ENCODE results near the gene COG5. TPM values are rescaled to one million over a fixed set of nuclear protein-coding genes. Genes with fewer than 3 reads are reported as not detected.

COG5 gene
- total RNA-seq, 4 donors from 2014 or later = 20.8 to 49.7 (median 25.7) TPM

GRCh38 chr7:107304063-107304462, 259.7 kb downstream of the COG5 start:
- Histone ChIP-seq H3K4me3 (no peak overlapping the region), H3K4me1 (peaks cover 14 to 27% of the 10 kb centered on the region in 2 donors), H3K9me3 (no peaks in the 10 kb centered on the region), H3K27ac (no peak overlapping the region), H3K36me3 (no peaks in the 10 kb centered on the region), H3K27me3 (no peaks in the 10 kb centered on the region)
- intact Hi-C loops (cut with DNase I; ENCODE audit: low total_unique reads) = no loop called here
- ATAC-seq (no peak), DNase-seq (no peak)
- no peak for TF ChIP-seq POLR2A (IDR thresholded peaks at IDR 0.05)
- in situ Hi-C loops (cut with MboI; ENCODE audit: low sequenced_read_pairs in 4 of 4) = no loop called here

GRCh38 chr7:107302250-107302847, 261.4 kb downstream of the COG5 start:
- intact Hi-C loops (cut with DNase I; ENCODE audit: low total_unique reads) (no loop called here), in situ Hi-C loops (cut with MboI; ENCODE audit: low sequenced_read_pairs in 4 of 4) (no loop called here)
- Histone ChIP-seq H3K27ac (peak overlapping the region in 1 of 4 donors; percentile 3), H3K27me3 (no peaks in the 10 kb centered on the region), H3K4me1 (peaks cover 14 to 24% of the 10 kb centered on the region in 2 donors), H3K9me3 (no peaks in the 10 kb centered on the region), H3K36me3 (no peaks in the 10 kb centered on the region), H3K4me3 (no peak overlapping the region)
- no peak for TF ChIP-seq POLR2A (IDR thresholded peaks at IDR 0.05)
- TF ChIP-seq CTCF (IDR thresholded peaks at IDR 0.05 in 4 of 5, conservative IDR thresholded peaks at IDR 0.05 in 1 of 5) = no peak
- ATAC-seq (no peak), DNase-seq (no peak)

GRCh38 chr7:107294182-107294581, 269.5 kb downstream of the COG5 start:
- no peaks in the 10 kb centered on the region for H3K27me3 ChIP-seq
- no peak overlapping the region for H3K27ac ChIP-seq
- H3K9me3 ChIP-seq = no peaks in the 10 kb centered on the region
- DNase-seq (no peak), ATAC-seq (no peak)
- no peak for TF ChIP-seq POLR2A (IDR thresholded peaks at IDR 0.05)
- no peak for TF ChIP-seq CTCF (IDR thresholded peaks at IDR 0.05 in 4 of 5, conservative IDR thresholded peaks at IDR 0.05 in 1 of 5)
- no peaks in the 10 kb centered on the region for H3K4me1 ChIP-seq
- in situ Hi-C loops (cut with MboI; ENCODE audit: low sequenced_read_pairs in 4 of 4) = no loop called here
- intact Hi-C loops (cut with DNase I; ENCODE audit: low total_unique reads) = no loop called here
- H3K4me3 ChIP-seq = no peak overlapping the region
- H3K36me3 ChIP-seq = peaks cover 0 to 10% of the 10 kb centered on the region in 2 donors

- no peaks in the 10 kb centered on the region for H3K4me1 ChIP-seq
- H3K36me3 ChIP-seq = peaks cover 0 to 10% of the 10 kb centered on the region in 2 donors
- no peaks in the 10 kb centered on the region for H3K9me3 ChIP-seq
- intact Hi-C loops (cut with DNase I; ENCODE audit: low total_unique reads) = no loop called here
- no peak overlapping the region for H3K4me3 ChIP-seq
- H3K27me3 ChIP-seq = no peaks in the 10 kb centered on the region
- no peak for TF ChIP-seq CTCF (IDR thresholded peaks at IDR 0.05 in 4 of 5, conservative IDR thresholded peaks at IDR 0.05 in 1 of 5)
- TF ChIP-seq POLR2A (IDR thresholded peaks at IDR 0.05) = no peak
- no peak for DNase-seq
- no peak for ATAC-seq
- no peak overlapping the region for H3K27ac ChIP-seq
- in situ Hi-C loops (cut with MboI; ENCODE audit: low sequenced_read_pairs in 4 of 4) = no loop called here
Measured at GRCh38 chr7:107292591-107292990, 271.1 kb downstream of the COG5 start.

- no peaks in the 10 kb centered on the region for H3K9me3 ChIP-seq
- H3K4me3 ChIP-seq = no peak overlapping the region
- H3K36me3 ChIP-seq = peaks cover 0 to 10% of the 10 kb centered on the region in 2 donors
- in situ Hi-C loops (cut with MboI; ENCODE audit: low sequenced_read_pairs in 4 of 4) (no loop called here), intact Hi-C loops (cut with DNase I; ENCODE audit: low total_unique reads) (no loop called here)
- peaks cover 6 to 10% of the 10 kb centered on the region in 2 donors for H3K4me1 ChIP-seq
- DNase-seq (no peak), ATAC-seq (no peak)
- TF ChIP-seq POLR2A (IDR thresholded peaks at IDR 0.05) (no peak), CTCF (IDR thresholded peaks at IDR 0.05 in 4 of 5, conservative IDR thresholded peaks at IDR 0.05 in 1 of 5) (no peak)
- no peak overlapping the region for H3K27ac ChIP-seq
- no peaks in the 10 kb centered on the region for H3K27me3 ChIP-seq
Measured at GRCh38 chr7:107291434-107291833, 272.3 kb downstream of the COG5 start.
